Retinal pigment epithelial cell (primary cell): ENCODE data around the gene MEIS3.
"Not testable (repeated sequence)": the region's sequence is repeated elsewhere in the genome, so short reads cannot be mapped to it uniquely, and the experiment has no call there.

Experiments
- DNase-seq: peaks from one replicate; pipeline ENCODE4 v3.0.0-alpha.2; 2010; ENCODE audit warnings: low read depth
- H3K4me3 ChIP-seq: 2 replicates; pipeline ENCODE4 v1.5.1; 2011; ENCODE audit warnings: mild to moderate bottlenecking, low read length, control low read depth, moderate library complexity
- CTCF ChIP-seq: conservative IDR thresholded peaks from 2 replicates; pipeline ENCODE4 v1.5.1; 2011; ENCODE audit warnings: low read depth, low read length, control low read depth, inconsistent platforms

Gene MEIS3

GRCh38 chr19:47413941-47414340 lies 5.4 kb downstream of the MEIS3 start:
- TF ChIP-seq CTCF = no peak

GRCh38 chr19:47411696-47412095 lies 7.6 kb downstream of the MEIS3 start:
- H3K4me3 ChIP-seq, DNase-seq: not testable (repeated sequence)

More at GRCh38 chr19:47413941-47414340, 5.4 kb downstream of the MEIS3 start:
- no peak overlapping the region for H3K4me3 ChIP-seq
- DNase-seq = no peak

- no peak for DNase-seq
- no peak overlapping the region for H3K4me3 ChIP-seq
- TF ChIP-seq CTCF = no peak
Observed at GRCh38 chr19:47411101-47411500, 8.2 kb downstream of the MEIS3 start.

GRCh38 chr19:47408156-47408938 lies 11.0 kb downstream of the MEIS3 start:
- H3K4me3 ChIP-seq = no peak overlapping the region
- no peak for DNase-seq
- TF ChIP-seq CTCF = no peak

- no peak for TF ChIP-seq CTCF
- no peak for DNase-seq
- no peak overlapping the region for H3K4me3 ChIP-seq
Observed at GRCh38 chr19:47407417-47407774, 11.9 kb downstream of the MEIS3 start.

- DNase-seq = no peak
- no peak for TF ChIP-seq CTCF
- H3K4me3 ChIP-seq = no peak overlapping the region
Observed at GRCh38 chr19:47406711-47407416, 12.5 kb downstream of the MEIS3 start.

GRCh38 chr19:47405854-47406417 lies 13.4 kb downstream of the MEIS3 start:
- no peak for DNase-seq
- TF ChIP-seq CTCF = no peak
- H3K4me3 ChIP-seq = no peak overlapping the region
